GM18511 (cell line): ENCODE results near the gene TSPAN1.
A peak's percentile ranks its signal among the peaks of the same experiment; 100 is the strongest.

Experiments used
- ATAC-seq: cut with Tn5 transposase; IDR thresholded peaks from one replicate; pipeline ENCODE4 v1.9.1; 2021; ENCODE audit warnings: mild to moderate bottlenecking, moderate library complexity; ENCODE audit not compliant: unreplicated experiment

Gene TSPAN1

DNA sequence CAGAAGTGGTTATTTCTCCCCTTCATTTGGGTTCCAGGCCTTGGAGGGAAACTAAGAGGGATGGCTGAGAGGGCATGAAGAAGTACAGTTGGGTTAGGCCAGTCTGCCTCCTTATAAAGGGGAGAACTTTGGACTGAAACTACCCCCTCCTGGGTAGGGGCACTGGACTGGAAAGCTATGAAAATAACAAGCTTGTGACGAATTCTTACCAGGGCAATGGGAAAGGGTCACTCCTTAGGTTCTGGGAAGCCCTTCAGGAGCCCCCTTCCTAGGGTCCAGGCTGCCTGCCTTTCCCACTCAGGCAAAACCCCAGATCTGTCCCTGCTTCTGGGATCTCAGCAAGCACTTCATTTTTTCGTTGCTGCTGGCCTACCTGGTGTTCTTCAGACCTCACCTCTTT, 11.2 kb downstream of the TSPAN1 start:
- no peak for ATAC-seq

GRCh38 chr1:46187106-46187869, 12.4 kb downstream of the TSPAN1 start:
- no peak for ATAC-seq

DNA sequence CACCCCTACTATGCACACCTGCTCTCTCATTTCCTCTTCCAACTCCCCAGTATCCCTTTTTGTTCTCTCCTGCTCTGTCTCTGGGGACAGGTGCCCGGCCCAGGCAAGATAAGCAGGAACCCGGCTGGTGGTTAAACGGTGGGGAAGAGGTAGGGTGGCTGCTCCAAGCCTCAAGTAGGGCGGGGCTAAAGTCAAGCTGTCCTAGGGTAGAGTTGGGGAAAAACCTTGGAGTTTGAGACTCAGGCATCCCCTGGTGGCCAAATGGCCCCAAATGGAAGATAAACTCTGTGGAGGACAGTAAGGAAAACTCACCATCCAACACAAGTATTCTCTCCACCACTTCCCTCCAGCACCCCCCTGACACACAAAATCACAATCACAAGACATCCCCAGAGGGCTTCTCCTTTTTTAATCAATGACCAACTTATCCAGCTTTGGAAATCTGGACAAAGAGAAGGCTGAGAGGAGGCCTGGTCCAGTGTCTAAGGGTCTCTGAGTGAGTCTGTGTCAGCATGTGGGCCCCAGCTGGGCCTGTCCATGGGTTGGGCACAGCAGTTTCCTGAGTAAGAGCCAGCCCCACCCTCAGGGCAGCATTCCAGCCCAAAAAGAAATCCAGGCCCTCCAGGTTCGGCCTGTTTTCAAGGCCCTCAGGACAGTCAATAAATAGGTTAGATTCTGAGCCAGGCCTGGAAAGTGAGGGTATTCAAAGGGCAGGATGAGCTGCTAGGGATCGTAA, 13.6 kb downstream of the TSPAN1 start:
- no peak for ATAC-seq

- no peak for ATAC-seq
These were observed 15.7 kb downstream of the TSPAN1 start for GRCh38 chr1:46190539-46190938.

- ATAC-seq, result no peak
These were observed 16.3 kb downstream of the TSPAN1 start for GRCh38 chr1:46191033-46191701.

DNA sequence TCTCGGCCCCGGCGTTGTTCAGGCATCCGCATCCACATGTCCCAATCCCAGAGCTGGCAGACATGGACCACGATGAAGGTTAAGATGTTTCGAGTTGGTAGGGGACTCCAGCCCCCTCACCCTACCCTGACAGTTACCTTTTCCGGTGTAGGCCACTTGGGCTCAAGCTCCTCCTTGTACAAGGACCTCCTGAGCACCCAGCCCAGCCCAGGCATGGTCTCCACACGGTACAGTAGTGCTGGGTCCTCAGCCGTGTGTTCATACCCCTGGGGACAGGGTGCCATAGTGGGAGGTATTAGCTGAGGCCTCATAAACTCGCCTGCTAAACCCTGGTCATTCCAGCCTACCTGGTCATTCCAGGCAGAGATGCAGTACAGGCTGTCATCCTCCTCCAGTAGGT, 17.3 kb downstream of the TSPAN1 start:
- no peak for ATAC-seq

GRCh38 chr1:46193285-46193684, 18.4 kb downstream of the TSPAN1 start:
- no peak for ATAC-seq

DNA sequence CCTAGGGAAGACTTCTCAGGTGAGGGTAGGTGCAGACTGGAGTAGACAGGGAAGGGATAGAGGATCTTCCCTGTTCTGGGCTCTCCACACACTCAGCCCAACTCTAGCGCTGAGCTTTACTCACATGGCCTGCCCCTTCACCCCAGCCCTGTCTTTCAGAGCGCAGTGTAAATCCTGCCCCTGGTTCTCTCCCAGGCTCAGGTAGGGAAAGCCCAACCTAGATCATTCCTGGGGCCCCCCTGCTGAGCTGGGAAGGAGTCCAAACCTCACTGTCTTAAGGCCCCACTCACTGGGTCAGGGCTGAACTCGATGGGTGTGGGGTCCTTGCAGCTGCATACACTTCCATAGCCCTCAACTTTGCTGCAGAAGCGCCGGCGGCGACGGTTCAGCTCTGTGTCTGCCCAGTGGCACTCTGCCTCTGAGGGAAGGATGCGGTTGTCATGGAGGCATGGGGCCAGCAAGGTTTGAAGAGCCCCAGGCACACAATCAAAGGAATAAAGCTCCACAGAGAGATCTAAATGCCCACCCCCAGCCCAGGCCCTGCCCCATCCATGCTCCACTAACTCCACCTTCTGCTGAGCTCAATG, 19.2 kb downstream of the TSPAN1 start:
- ATAC-seq, result no peak

GRCh38 chr1:46194641-46195193, 19.8 kb downstream of the TSPAN1 start:
- no peak for ATAC-seq

- no peak for ATAC-seq
These were observed 21.7 kb downstream of the TSPAN1 start for GRCh38 chr1:46196609-46197008.

DNA sequence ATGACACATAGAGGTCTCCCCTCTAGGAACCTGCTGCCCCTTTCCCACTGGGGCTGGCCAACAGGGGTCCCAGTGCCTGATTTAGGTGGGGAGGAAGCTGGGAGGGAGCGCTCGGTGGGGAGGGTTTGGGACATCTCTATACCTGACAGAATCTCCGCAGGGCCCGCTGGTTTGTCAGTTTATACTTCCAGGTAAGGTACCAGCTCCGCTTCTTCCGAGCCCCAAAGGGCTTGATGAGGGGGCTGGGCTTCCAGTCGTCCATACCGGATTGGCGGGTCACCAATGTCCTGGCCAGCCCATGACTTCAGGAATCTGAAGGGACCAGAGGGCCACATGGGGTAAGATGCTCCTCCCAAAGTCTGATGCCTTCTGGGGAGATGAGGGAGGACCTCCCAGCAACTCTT, 22.7 kb downstream of the TSPAN1 start:
- ATAC-seq, result no peak

- ATAC-seq, result peak; percentile 92
These were observed 23.3 kb downstream of the TSPAN1 start, which contains the start of gene POMGNT1 for GRCh38 chr1:46197964-46198811. Gene POMGNT1, minus strand, starts transcription at chr1:46198434. Its CDS starts 613 bp downstream, at chr1:46197821.

- ATAC-seq, result no peak
These were observed 24.4 kb downstream of the TSPAN1 start for GRCh38 chr1:46199233-46199749.

DNA sequence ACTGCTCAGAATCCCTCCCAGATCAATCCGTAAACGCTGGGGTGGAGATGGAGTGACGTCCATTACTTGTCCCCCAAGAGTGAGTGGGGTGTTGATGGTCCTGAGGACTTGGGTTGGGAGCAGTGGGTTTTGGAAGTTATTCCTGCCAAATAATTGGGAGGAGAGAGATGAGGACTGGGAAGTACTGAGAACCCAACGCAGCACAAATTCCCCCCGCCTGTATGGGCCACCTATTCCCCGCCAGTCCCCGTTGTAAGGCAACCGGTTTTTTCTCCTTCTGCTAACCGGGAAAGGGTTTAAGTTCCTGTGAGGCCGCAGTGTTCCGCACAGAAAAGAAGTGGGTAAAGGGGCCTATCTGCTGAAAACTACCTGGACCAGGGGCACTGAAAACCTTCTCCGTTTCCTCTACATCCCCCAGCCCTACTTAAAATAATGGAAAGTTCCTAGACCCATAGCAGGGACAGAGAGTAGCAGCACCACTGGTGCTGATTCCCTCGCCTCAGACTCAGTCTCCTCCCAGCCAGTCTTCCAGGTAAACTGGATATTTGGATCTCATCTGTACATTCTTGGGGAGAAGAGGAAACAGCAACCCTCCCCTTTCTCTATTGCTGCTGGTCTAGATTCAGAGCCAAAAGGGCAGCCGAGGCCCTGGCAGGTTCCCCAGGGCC, 29.0 kb downstream of the TSPAN1 start:
- ATAC-seq, result no peak

DNA sequence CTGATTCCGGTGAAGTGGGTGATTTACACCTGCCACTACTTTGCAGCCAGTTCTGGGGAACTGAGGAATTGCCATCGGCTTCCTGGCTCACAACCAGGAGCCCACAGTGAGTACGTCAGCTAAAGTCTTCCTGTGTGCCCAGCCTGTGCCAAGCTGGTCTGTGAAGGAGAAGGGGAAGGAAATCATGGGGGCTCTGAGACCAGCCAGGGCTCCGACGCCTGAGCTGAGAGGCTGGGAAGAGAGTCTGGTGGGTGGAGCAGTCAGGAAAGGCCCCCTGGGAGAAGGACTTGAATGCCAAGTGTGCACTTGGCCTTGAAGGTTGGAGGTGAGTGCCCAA, 29.5 kb downstream of the TSPAN1 start:
- ATAC-seq, result no peak

- ATAC-seq, result no peak
These were observed 30.3 kb downstream of the TSPAN1 start for GRCh38 chr1:46205141-46205540.

- ATAC-seq, result no peak
These were observed 30.9 kb downstream of the TSPAN1 start for GRCh38 chr1:46205791-46206190.

- no peak for ATAC-seq
These were observed 31.5 kb downstream of the TSPAN1 start for GRCh38 chr1:46206399-46206798.

GRCh38 chr1:46210561-46210960, 35.7 kb downstream of the TSPAN1 start:
- no peak for ATAC-seq

GRCh38 chr1:46211051-46211450, 36.2 kb downstream of the TSPAN1 start:
- no peak for ATAC-seq
